ENCODE results near the gene ITGB6.

The ITGB6 gene

GRCh38 chr2:160075171-160075570 lies 124.9 kb downstream of the ITGB6 start:
- DNase-seq (ENCODE audit: insufficient read length, low spot score) (no peak), FAIRE-seq (no peak)
- TF ChIP-seq CTCF (IDR thresholded peaks at IDR 0.05; ENCODE audit: insufficient read depth, missing control alignments) = no peak

GRCh38 chr2:160073284-160073888 lies 126.7 kb downstream of the ITGB6 start:
- no peak for DNase-seq (ENCODE audit: insufficient read length, low spot score)
- no peak for TF ChIP-seq CTCF (IDR thresholded peaks at IDR 0.05; ENCODE audit: insufficient read depth, missing control alignments)
- FAIRE-seq = no peak

DNA sequence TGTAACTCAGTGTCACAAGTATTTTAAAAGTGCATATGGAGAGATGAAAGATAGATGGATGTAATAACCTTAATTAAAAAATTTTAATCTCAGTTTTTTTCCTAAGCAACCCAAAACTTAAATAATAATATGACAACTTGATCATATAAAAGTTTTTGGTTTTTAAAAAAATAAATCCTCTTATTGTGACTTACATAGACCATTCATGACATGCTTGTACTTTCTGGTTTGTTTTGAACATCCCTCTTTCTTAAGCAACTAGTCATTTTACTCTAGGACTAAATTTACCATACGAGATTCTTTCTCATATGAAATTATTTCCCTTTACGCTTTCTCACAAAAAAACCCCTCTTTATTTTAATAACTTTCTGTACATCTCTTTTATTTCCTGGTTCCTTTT lies 131.2 kb downstream of the ITGB6 start:
- TF ChIP-seq CTCF (IDR thresholded peaks at IDR 0.05; ENCODE audit: insufficient read depth, missing control alignments) = no peak
- FAIRE-seq = no peak
- DNase-seq (ENCODE audit: insufficient read length, low spot score) = no peak

- DNase-seq (ENCODE audit: insufficient read length, low spot score) (no peak), FAIRE-seq (no peak)
- TF ChIP-seq CTCF (IDR thresholded peaks at IDR 0.05; ENCODE audit: insufficient read depth, missing control alignments) = no peak
Observed at GRCh38 chr2:160064916-160065315, 135.2 kb downstream of the ITGB6 start.

GRCh38 chr2:160063879-160064612 lies 136.0 kb downstream of the ITGB6 start:
- TF ChIP-seq CTCF (IDR thresholded peaks at IDR 0.05; ENCODE audit: insufficient read depth, missing control alignments) = no peak
- DNase-seq (ENCODE audit: insufficient read length, low spot score) (no peak), FAIRE-seq (no peak)

DNA sequence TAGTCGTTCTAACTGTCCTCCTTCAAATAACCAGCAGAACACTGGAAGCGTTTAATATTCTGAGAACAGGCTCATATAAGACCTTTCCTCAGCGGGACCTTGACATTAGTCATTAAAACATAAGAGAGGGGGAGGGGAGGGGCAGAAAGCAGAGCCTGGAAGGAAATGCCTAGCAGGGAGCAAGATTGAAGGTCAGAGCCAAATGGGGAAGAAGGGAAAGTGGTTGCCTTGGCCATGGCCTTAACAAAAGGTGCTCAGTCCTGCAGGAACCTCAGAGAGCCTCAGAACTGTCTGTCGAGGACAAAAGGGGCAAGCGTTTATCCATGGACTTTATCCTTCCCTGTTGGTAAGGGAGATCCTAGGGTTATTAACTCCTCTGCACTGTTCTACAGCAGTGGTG lies 136.8 kb downstream of the ITGB6 start:
- TF ChIP-seq CTCF (IDR thresholded peaks at IDR 0.05; ENCODE audit: insufficient read depth, missing control alignments) = no peak
- no peak for FAIRE-seq

More for the DNA sequence above, 136.8 kb downstream of the ITGB6 start:
- no peak for DNase-seq (ENCODE audit: insufficient read length, low spot score)
